AG09319 (cell line): Measurements from ENCODE around the gene HNRNPF.

ENCODE experiments used
- DNase-seq: peaks from one replicate; pipeline ENCODE4 v3.0.0-alpha.2; 2010; ENCODE audit warnings: low read depth; ENCODE audit errors: extremely low read depth
- TF ChIP-seq, protein P1 (sequence below): IDR thresholded peaks from 2 replicates; pipeline ENCODE4 v1.5.1; 2011; ENCODE audit warnings: low read depth, mild to moderate bottlenecking, inconsistent platforms, low read length, moderate library complexity

The HNRNPF gene

DNA sequence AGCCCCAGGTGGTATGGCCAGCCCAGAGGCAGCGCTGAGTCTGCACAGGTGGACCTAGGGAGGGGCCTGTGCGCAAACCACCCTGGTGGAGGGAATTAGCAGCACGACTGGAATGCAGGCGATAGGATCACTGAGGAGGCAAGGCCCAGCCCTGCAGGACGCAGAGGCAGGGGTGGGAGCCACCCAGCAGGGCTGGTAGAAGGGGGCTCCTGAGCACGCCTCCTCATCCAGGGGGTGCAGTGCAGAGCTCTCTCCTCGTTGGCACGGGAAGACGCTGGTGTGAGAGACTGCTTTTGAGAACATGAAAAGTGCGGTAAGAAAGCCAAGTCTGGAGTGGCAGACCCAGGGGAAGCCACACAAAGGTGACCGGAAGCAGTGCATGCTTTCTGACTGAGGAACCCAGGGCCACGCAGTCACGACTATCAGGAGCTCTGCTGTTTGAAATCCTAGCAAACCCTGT lies 31.5 kb downstream of the HNRNPF start:
- TF ChIP-seq, protein P1, sequence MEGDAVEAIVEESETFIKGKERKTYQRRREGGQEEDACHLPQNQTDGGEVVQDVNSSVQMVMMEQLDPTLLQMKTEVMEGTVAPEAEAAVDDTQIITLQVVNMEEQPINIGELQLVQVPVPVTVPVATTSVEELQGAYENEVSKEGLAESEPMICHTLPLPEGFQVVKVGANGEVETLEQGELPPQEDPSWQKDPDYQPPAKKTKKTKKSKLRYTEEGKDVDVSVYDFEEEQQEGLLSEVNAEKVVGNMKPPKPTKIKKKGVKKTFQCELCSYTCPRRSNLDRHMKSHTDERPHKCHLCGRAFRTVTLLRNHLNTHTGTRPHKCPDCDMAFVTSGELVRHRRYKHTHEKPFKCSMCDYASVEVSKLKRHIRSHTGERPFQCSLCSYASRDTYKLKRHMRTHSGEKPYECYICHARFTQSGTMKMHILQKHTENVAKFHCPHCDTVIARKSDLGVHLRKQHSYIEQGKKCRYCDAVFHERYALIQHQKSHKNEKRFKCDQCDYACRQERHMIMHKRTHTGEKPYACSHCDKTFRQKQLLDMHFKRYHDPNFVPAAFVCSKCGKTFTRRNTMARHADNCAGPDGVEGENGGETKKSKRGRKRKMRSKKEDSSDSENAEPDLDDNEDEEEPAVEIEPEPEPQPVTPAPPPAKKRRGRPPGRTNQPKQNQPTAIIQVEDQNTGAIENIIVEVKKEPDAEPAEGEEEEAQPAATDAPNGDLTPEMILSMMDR: no peak
- DNase-seq: no peak

DNA sequence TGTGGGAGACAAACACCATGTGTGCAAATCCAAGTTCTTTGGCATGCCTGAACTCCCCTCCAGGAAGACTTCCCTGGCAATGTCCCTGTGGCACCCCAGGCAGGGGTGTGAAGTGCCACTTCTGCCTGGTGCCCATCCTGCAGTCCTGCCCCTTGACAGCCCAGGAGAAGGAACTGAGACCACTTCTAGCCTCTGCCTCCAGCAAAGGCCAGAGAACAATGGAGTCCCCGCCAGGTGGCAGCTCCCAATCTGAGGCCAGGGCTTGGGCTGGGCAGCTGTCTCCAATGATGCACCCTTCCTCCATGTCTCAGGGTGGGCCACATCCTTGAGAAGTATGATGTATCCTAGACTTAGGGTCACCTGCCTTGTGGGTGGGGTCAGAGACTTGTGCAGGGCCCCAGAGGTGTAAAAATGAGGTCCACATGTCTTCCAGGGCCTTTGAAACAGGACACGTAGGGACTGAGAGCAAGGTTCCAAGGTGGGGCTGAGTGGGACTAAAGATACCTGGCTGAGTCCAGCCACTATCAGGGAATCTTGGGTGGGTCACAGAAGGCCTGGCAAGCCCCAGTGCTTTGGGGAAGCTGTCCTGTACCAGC lies 32.1 kb downstream of the HNRNPF start:
- no peak for DNase-seq
- TF ChIP-seq, protein P1: no peak

DNA sequence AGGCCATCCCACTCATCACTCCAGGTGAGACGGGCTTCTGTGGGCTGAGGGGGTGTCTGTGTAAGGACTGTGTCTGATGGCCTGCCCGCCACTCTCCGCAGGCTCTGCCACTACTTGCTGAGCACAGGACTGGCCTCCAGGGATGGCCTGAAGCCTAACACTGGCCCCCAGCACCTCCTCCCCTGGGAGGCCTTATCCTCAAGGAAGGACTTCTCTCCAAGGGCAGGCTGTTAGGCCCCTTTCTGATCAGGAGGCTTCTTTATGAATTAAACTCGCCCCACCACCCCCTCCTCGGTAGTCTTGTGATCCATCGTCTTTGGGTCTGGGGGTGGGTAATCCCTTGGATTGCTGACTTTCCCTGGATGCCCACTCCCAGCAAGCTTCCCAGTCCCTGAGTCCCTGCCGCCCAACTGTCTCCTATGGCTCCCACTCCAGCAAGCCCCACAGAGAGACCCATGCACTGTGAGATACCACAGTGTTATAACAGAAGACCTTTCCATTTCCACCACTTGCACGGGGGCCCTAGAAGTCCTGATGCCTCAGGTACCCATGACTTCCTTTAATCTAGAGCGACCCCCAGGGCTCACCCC lies 32.8 kb downstream of the HNRNPF start:
- no peak for DNase-seq
- TF ChIP-seq, protein P1: no peak

DNA sequence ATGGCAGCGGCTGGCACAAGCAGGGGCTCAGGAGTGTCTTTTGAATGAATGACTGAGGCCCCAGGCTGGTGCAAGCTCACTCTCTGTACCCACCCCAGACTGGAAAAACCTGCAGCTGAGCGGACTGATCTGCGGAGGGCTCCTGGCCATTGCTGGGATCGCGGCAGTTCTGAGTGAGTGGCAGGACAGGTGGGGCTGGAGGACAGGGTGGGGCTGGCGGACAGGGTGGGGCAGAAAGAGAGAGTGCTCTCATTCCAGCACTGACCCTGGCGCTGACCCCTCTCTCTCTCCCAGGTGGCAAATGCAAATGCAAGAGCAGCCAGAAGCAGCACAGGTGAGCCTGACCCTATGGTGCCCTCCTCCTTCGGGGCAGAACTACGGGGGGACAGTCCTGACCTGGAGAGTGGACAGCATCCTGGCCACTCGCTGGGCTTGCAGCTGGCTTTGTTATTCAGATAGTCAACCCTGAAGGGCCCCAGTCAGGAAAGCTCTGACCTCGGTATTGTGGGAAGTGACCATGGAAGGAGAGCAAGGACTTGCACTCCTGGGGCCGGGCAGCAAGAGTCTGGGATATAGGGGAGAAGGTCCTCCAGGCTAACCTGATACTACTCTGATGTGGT lies 33.5 kb downstream of the HNRNPF start:
- no peak for DNase-seq
- TF ChIP-seq, protein P1: no peak

DNA sequence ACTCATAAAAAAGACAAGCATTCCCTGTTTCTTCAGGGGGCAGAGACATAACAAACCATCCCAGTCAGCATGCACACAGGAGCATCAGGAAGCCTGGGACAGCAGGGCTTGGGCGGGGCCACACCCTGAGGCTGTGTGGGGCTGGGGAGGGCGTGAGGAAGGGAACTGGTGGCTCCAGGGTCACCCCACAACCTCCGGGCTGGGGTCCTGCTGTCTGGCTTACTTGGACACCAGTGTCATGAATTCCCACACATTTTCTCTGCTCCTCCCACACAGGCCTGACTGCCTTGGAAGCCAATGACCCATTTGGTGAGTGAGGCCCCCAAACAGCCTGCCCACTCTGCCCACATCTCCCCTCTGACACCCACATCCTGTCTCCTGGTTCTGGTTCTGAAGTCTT lies 34.8 kb downstream of the HNRNPF start:
- TF ChIP-seq, protein P1: no peak
- no peak for DNase-seq

DNA sequence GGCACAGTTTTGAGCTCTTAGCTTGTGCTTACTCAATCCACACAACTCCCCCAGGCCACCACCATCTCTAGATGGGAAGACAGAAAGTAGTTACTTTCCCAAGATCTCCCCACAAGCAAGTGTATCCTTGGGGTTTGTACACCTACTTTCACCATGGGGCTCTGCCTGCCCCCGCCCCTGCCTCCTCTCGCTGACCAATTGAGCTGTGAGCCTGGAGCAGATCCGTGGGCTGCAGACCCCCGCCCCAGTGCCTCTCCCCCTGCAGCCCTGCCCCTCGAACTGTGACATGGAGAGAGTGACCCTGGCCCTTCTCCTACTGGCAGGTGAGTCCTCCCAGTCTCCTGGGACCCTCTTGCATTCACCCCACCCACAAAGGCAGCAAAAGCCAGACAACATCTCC lies 35.5 kb downstream of the HNRNPF start:
- TF ChIP-seq, protein P1: no peak
- DNase-seq: no peak

DNA sequence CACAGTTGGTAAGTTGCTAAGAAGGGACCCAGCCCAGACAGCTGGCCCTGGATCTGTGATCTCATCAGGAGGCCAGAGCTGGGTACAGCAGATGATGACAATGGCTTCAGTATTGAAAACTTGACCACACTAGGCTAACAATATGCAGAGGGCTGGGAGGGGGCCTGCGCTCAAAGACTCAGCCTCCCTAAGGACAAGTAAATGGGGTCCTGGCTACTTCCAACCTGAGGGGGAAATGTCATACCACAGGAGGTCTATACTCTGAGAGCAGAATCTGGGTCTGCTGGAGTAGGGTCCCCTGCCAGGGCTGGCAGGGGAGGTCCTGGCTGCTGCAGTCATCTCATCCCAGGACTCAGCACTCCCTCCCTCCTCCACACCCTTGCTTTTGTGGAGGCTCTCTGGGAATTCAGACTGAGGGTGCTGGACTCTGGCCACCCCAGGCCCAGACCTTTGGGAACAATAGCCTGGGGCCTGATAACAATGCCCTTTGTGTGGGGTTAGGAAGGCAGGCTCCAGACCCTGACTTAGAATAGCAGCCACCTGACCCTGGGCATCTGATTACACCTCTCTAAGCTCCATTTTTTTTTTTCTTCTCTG lies 36.1 kb downstream of the HNRNPF start:
- no peak for DNase-seq
- TF ChIP-seq, protein P1: no peak
